Endothelial cell of umbilical vein (primary cell): Measurements from ENCODE around the gene METTL16. TPM values are rescaled to one million over a fixed set of nuclear protein-coding genes. Genes with fewer than 3 reads are reported as not detected.

ENCODE experiments used
- BruUV-seq: library from RNA; stranded (reverse); fragments of 400-500 nt; replicated peaks from 2 replicates; lab custom pipeline; 2021; lab: Mats Ljungman, UMichigan
- CTCF ChIA-PET: fragments of 300-600, 350-600 bp; sonication (Branson Sonifier 250); formaldehyde crosslinking; loops from one replicate; lab custom pipeline; 2021; ENCODE audit warnings: antibody characterized with exemption, inconsistent platforms; lab: Charles Lee
- POLR2A ChIA-PET: fragments of 300-600, 350-600 bp; sonication (Branson Sonifier 250); formaldehyde crosslinking; loops from one replicate; lab custom pipeline; 2021; ENCODE audit warnings: antibody characterized with exemption, inconsistent platforms; lab: Charles Lee
- DNase-seq: peaks from one replicate; pipeline ENCODE4 v3.0.0-alpha.2; 2011; ENCODE audit warnings: low read depth, low spot score
- FAIRE-seq: peaks from 2 replicates; lab custom pipeline; 2011; peaks lifted over from hg19 to GRCh38; lab: Jason Lieb, UNC
- H2AFZ ChIP-seq: 2 replicates; pipeline ENCODE4 v1.6.0; 2012; ENCODE audit warnings: low read depth, low read length, control low read depth, inconsistent platforms
- H3K27ac ChIP-seq: 2 replicates; pipeline ENCODE4 v1.5.1; 2011; ENCODE audit warnings: low read depth, mild to moderate bottlenecking, control low read depth, low read length, moderate library complexity; ENCODE audit not compliant: insufficient read depth
- H3K27me3 ChIP-seq, 2 experiments: 2 replicates each; pipeline versions ENCODE4 v1.6.0 to v1.6.1; 2011; ENCODE audit warnings: low read length in 2 of 2, mixed read lengths in 1 of 2; ENCODE audit not compliant: control insufficient read depth in 2 of 2, insufficient read depth in 2 of 2
- H3K36me3 ChIP-seq, 2 experiments: 2 replicates in 1 of 2; 3 replicates in 1 of 2; pipeline ENCODE4 v1.5.1; 2011; ENCODE audit warnings: low read length in 2 of 2, mild to moderate bottlenecking in 1 of 2, moderate library complexity in 1 of 2; ENCODE audit not compliant: control insufficient read depth in 2 of 2, insufficient read depth in 2 of 2; ENCODE audit errors: extremely low read depth in 1 of 2
- H3K4me1 ChIP-seq: 3 replicates; pipeline ENCODE4 v1.5.1; 2011; ENCODE audit warnings: mild to moderate bottlenecking, low read length; ENCODE audit not compliant: control insufficient read depth, insufficient read depth; ENCODE audit errors: extremely low read depth
- H3K4me2 ChIP-seq: 2 replicates; pipeline ENCODE4 v1.6.1; 2011; ENCODE audit warnings: low read length, control low read depth, mixed read lengths; ENCODE audit not compliant: insufficient read depth
- H3K4me3 ChIP-seq, 3 experiments: fragments of 200-600 bp in 1 of 3; sonication (generic), shearing (Covaris generic) in 1 of 3; replicated peaks in 1 of 3; 2 replicates each; pipeline ENCODE4 v1.5.1; 2011 to 2016; ENCODE audit warnings: control low read depth in 3 of 3, low read length in 3 of 3, mild to moderate bottlenecking in 2 of 3, inconsistent platforms in 1 of 3, low read depth in 1 of 3, moderate library complexity in 1 of 3; ENCODE audit not compliant: insufficient read depth in 1 of 3
- H3K79me2 ChIP-seq: 2 replicates; pipeline ENCODE4 v1.6.0; 2012; ENCODE audit warnings: low read length, inconsistent platforms; ENCODE audit not compliant: control insufficient read depth, insufficient read depth
- H3K9ac ChIP-seq: replicated peaks from 2 replicates; pipeline ENCODE3; 2011; ENCODE audit warnings: low read length, control low read depth; ENCODE audit not compliant: insufficient read depth; ENCODE audit errors: extremely low read depth
- H3K9me1 ChIP-seq: replicated peaks from 3 replicates; pipeline ENCODE4 v1.6.0; 2011; ENCODE audit warnings: mild to moderate bottlenecking, low read length; ENCODE audit not compliant: control insufficient read depth, insufficient read depth; ENCODE audit errors: extremely low read depth
- H3K9me3 ChIP-seq: replicated peaks from 2 replicates; pipeline ENCODE4 v1.5.1; 2012; ENCODE audit warnings: low read length, inconsistent platforms; ENCODE audit not compliant: control insufficient read depth, insufficient read depth
- H4K20me1 ChIP-seq: replicated peaks from 2 replicates; pipeline ENCODE3; 2011; ENCODE audit warnings: mild to moderate bottlenecking, low read length; ENCODE audit not compliant: control insufficient read depth, insufficient read depth; ENCODE audit errors: extremely low read depth
- EZH2 ChIP-seq: IDR thresholded peaks from 2 replicates; pipeline ENCODE4 v1.6.1; 2012; ENCODE audit warnings: borderline replicate concordance, low read depth, mild to moderate bottlenecking, moderate library complexity, low read length, inconsistent platforms; ENCODE audit not compliant: severe bottlenecking
- FOS ChIP-seq: IDR thresholded peaks from 2 replicates; pipeline ENCODE4 v1.6.1; 2011; ENCODE audit warnings: mild to moderate bottlenecking, low read length, moderate library complexity, borderline replicate concordance; ENCODE audit not compliant: insufficient read depth
- GATA2 ChIP-seq: IDR thresholded peaks from 2 replicates; pipeline ENCODE4 v1.7.0; 2011; ENCODE audit warnings: low read depth, mild to moderate bottlenecking, moderate library complexity, mixed read lengths, low read length; ENCODE audit not compliant: insufficient read length, insufficient read depth
- JUN ChIP-seq: IDR thresholded peaks from 2 replicates; pipeline ENCODE4 v1.6.1; 2011; ENCODE audit warnings: borderline replicate concordance, low read depth; ENCODE audit not compliant: insufficient read length, insufficient read depth
- MYC ChIP-seq: IDR thresholded peaks from one replicate; pipeline ENCODE4 v1.6.1; 2011; ENCODE audit warnings: mild to moderate bottlenecking, low read depth, low read length
- POLR2A ChIP-seq: IDR thresholded peaks from 2 replicates; pipeline ENCODE4 v1.6.1; 2012; ENCODE audit warnings: low read depth, mild to moderate bottlenecking, control low read depth, low read length
- POLR2AphosphoS5 ChIP-seq: IDR thresholded peaks from 2 replicates; pipeline ENCODE4 v1.6.1; 2012; ENCODE audit warnings: low read depth, mild to moderate bottlenecking, control low read depth, low read length, moderate library complexity; ENCODE audit not compliant: insufficient read depth
- dilution Hi-C: fragments of 300-500 bp; cut with MboI; formaldehyde crosslinking; loops from one replicate; pipeline ENCODE4 v1.15.0; 2019; ENCODE audit warnings: low sequenced_read_pairs; ENCODE audit not compliant: extremely low pct_ligation_motif_present
- intact Hi-C: fragments of 100-400 bp; cut with micrococcal nuclease; formaldehyde crosslinking; loops from one replicate; pipeline ENCODE4 v1.10.0; 2022
- polyA plus RNA-seq, 4 experiments: library from polyadenylated mRNA; depleted of rRNA in 3 of 4; stranded (reverse) in 3 of 4; unstranded in 1 of 4; fragments of >200 nt; gene quantifications; 2 replicates each; pipeline versions ENCODE4 v1.2.1 to v1.2.3, GENCODE V29; 2011 to 2012; ENCODE audit warnings: missing spikeins in 1 of 4
- total RNA-seq: library from RNA; stranded (reverse); gene quantifications from 2 replicates; pipeline ENCODE4 v1.2.3, GENCODE V29; 2021
- TF ChIP-seq, protein P1 (sequence below), 2 donors: IDR thresholded peaks; 1 replicate in 1 of 2; 2 replicates in 1 of 2; pipeline ENCODE4 v1.5.1; 2011; ENCODE audit warnings: low read length in 2 of 2, mild to moderate bottlenecking in 2 of 2, moderate library complexity in 2 of 2, control low read depth in 1 of 2, inconsistent platforms in 1 of 2, low read depth in 1 of 2; ENCODE audit not compliant: insufficient read depth in 1 of 2; ENCODE audit errors: extremely low read depth in 1 of 2
- TF ChIP-seq, protein P2 (sequence below): IDR thresholded peaks from 2 replicates; pipeline ENCODE4 v1.6.1; 2011; ENCODE audit not compliant: insufficient read depth, insufficient read length

METTL16 gene
- total and polyA plus RNA-seq, 2 donors (not counting 3 experiments of a cell fraction or from before 2014, with no cell fraction given) = 11.0 to 24.7 TPM

GRCh38 chr17:2386400-2387085 lies 125.1 kb downstream of the METTL16 start:
- BruUV-seq = no TSS peak
- DNase-seq (no peak), FAIRE-seq (no peak)
- Histone ChIP-seq H3K4me3 (no peak overlapping the region), H2AFZ (no peak overlapping the region), H3K79me2 (no peaks in the 10 kb centered on the region), H3K9me1 (no peaks in the 10 kb centered on the region), H3K9ac (no peak overlapping the region), H3K36me3 (peaks cover 0 to 8% of the 10 kb centered on the region in 2 experiments), H3K27me3 (no peaks in the 10 kb centered on the region), H3K4me2 (no peak overlapping the region), H3K4me1 (peaks cover under 1% of the 10 kb centered on the region), H4K20me1 (no peaks in the 10 kb centered on the region), H3K27ac (no peak overlapping the region), H3K9me3 (no peaks in the 10 kb centered on the region)
- ChIA-PET CTCF (interaction anchor here (15.2 kb wide), 1 partner anchor 28 kb away, joined by 909 read pairs; no protein-coding TSS in a partner anchor), POLR2A (no interaction called here)
- no peak for TF ChIP-seq GATA2
- no peak for TF ChIP-seq MYC
- TF ChIP-seq, protein P1, sequence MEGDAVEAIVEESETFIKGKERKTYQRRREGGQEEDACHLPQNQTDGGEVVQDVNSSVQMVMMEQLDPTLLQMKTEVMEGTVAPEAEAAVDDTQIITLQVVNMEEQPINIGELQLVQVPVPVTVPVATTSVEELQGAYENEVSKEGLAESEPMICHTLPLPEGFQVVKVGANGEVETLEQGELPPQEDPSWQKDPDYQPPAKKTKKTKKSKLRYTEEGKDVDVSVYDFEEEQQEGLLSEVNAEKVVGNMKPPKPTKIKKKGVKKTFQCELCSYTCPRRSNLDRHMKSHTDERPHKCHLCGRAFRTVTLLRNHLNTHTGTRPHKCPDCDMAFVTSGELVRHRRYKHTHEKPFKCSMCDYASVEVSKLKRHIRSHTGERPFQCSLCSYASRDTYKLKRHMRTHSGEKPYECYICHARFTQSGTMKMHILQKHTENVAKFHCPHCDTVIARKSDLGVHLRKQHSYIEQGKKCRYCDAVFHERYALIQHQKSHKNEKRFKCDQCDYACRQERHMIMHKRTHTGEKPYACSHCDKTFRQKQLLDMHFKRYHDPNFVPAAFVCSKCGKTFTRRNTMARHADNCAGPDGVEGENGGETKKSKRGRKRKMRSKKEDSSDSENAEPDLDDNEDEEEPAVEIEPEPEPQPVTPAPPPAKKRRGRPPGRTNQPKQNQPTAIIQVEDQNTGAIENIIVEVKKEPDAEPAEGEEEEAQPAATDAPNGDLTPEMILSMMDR (IDR thresholded peaks at IDR 0.05; ENCODE audit: extremely low read depth in 1 of 2, insufficient read depth in 1 of 2, low read depth in 1 of 2, low read length in 2 of 2) = no peak
- TF ChIP-seq JUN = no peak
- TF ChIP-seq, protein P2, sequence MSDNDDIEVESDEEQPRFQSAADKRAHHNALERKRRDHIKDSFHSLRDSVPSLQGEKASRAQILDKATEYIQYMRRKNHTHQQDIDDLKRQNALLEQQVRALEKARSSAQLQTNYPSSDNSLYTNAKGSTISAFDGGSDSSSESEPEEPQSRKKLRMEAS = no peak
- TF ChIP-seq POLR2AphosphoS5 = no peak
- TF ChIP-seq POLR2A = no peak
- no peak for TF ChIP-seq FOS
- no peak for TF ChIP-seq EZH2
- dilution Hi-C loops (no loop called here), intact Hi-C loops (no loop called here)
